GM12865 (cell line): Measurements from ENCODE around the gene JAKMIP1.

Experiments
- DNase-seq: peaks from one replicate; pipeline ENCODE4 v3.0.0; 2010; ENCODE audit warnings: low read depth
- H3K4me3 ChIP-seq: 2 replicates; pipeline ENCODE4 v1.5.1; 2011; ENCODE audit warnings: mild to moderate bottlenecking, low read depth, low read length, control low read depth
- CTCF ChIP-seq: IDR thresholded peaks from 2 replicates; pipeline ENCODE4 v1.5.1; 2011; ENCODE audit warnings: low read length, control low read depth, low read depth, inconsistent platforms; ENCODE audit not compliant: insufficient read depth; ENCODE audit errors: missing control alignments

The JAKMIP1 gene

DNA sequence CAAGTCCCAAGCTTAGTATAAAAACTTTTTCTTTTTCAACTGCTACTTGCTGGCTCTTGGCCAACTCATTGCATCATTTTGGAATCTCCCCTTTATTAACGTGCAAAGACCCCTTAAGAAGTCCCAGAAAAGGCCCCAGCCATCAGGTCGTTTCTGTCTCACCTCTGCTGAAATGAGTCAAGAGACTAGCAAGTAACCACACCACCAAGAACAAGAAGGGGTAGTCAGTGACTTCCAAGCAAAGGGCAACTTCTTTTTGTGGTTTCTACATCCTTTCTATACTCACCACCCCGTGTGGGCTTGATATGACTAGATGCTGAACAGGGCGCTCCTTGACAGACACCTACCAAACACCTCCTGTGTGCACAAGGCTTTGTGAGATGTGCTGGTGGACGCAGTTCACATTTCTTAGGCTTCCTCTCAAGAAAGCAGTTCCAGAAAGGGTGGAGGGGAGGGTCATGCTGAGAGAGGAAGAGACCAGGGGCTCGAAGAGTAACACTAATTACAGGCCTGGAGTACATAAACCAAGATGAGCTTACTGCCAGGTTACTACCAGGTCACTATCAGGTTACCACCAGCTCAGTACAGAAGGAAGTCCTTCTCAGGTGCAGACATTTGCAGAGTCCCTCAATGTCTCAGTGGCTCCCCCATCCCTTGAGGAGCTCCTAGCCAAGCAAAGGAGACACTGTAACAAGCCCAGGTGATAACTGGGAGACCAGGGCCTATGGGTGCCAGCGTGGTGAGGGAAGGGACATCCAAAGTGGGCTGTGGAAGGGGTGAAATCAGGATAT, 19.3 kb downstream of the JAKMIP1 start:
- peak; percentile 98 for DNase-seq
- TF ChIP-seq CTCF: no peak
- H3K4me3 ChIP-seq: no peak overlapping the region

DNA sequence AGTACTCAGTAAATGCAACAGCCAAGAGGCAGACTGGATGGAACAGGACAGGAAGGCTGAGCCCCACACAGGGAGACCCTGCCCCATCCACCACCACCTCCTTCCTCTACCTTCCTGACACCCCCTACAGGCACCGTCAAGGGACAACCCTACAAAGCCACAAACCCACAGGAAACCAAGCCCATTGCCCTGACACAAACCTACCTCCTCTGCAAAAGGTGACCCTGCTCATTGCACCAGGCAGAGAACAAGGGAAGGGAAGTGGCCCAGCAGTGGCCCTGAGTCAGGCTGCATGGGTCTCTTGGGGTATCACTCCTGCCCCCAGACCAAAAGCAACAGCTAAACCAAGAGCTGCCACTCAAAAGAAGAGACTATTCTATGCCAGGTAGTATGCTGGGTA, 21.0 kb downstream of the JAKMIP1 start:
- H3K4me3 ChIP-seq: no peak overlapping the region
- TF ChIP-seq CTCF: no peak
- peak; percentile 78 for DNase-seq

DNA sequence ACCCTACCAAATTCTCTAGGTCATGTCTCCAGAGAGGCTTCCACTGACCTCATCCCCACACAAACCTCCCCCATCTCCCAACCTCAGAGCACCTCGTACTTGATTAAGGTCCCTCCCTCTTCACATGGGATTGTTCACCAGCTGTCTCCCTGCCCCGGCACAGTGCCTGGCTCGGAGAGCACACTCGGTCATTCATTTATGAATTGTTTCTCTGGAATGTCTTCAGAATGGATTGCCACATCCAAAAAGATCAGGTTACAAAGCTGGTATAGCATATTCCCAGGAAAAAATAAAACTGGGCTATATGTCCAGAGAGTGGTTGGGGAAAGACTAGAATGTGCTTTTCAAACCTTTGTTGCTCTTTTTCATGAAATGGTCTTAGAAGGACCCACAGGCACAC, 21.6 kb downstream of the JAKMIP1 start:
- H3K4me3 ChIP-seq: no peak overlapping the region
- TF ChIP-seq CTCF: no peak
- DNase-seq: no peak

- H3K4me3 ChIP-seq: no peak overlapping the region
- peak; percentile 89 for DNase-seq
- no peak for TF ChIP-seq CTCF
Measured at GRCh38 chr4:6177587-6178197, 22.7 kb downstream of the JAKMIP1 start.

- no peak for TF ChIP-seq CTCF
- no peak for DNase-seq
- no peak overlapping the region for H3K4me3 ChIP-seq
Measured at GRCh38 chr4:6175426-6175825, 24.9 kb downstream of the JAKMIP1 start.

- no peak overlapping the region for H3K4me3 ChIP-seq
- TF ChIP-seq CTCF: no peak
- no peak for DNase-seq
Measured at GRCh38 chr4:6172927-6173200, 27.5 kb downstream of the JAKMIP1 start.
